Loucy (cell line): Measurements from ENCODE around the gene KCNA10.

ENCODE experiments used
- CTCF ChIP-seq: fragments of 200-600 bp; sonication (generic); conservative IDR thresholded peaks from 2 replicates; pipeline ENCODE4 v1.5.1; 2014; ENCODE audit warnings: mild to moderate bottlenecking, antibody characterized with exemption, low read length
- EZH2phosphoT487 ChIP-seq: fragments of 200-600 bp; IDR thresholded peaks from 2 replicates; pipeline ENCODE4 v1.6.1; 2018; ENCODE audit warnings: antibody characterized with exemption, mild to moderate bottlenecking, moderate library complexity, borderline replicate concordance

DNA sequence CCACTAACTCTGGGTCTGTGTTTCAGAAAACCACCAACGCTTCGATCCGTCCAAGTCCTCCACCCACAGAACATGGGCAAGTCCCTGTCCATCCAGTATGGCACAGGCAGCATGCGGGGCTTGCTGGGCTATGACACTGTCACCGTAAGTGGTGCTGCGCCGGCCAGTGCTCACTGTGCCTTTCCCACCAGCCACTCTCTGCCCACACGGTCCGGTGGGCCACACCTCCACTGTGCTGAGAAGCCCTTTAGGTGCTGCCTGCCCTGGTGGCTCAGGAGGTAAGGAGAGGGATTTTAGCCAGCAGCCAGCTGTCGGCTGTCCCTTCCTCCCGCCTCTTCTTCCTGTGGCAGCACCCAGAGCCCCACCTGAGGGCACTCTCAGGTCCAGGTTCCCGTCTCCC, 34.2 kb downstream of the KCNA10 start:
- TF ChIP-seq CTCF: no peak
- no peak for TF ChIP-seq EZH2phosphoT487
